SU-DHL-6 (cell line): ENCODE data around the gene ERFL.
A peak's percentile ranks its signal among the peaks of the same experiment; 100 is the strongest.

Experiments used
- H2AFZ ChIP-seq: fragments of 200-600 bp; sonication (generic); 2 replicates; pipeline ENCODE4 v1.6.1; 2014; ENCODE audit warnings: low read depth, mild to moderate bottlenecking, moderate library complexity, mixed read lengths, antibody characterized with exemption, low read length; ENCODE audit not compliant: severe bottlenecking
- H3F3A ChIP-seq: fragments of 200-600 bp; shearing (Covaris generic); 2 replicates; pipeline ENCODE4 v1.6.0; 2016; ENCODE audit warnings: antibody characterized with exemption, mild to moderate bottlenecking; ENCODE audit not compliant: insufficient read depth
- H3K27ac ChIP-seq: fragments of 200-600 bp; sonication (generic); 2 replicates; pipeline ENCODE4 v1.5.1; 2016; ENCODE audit warnings: low read depth, mild to moderate bottlenecking, low read length, moderate library complexity, mixed read lengths
- H3K27me3 ChIP-seq: fragments of 200-600 bp; sonication (generic), shearing (Covaris generic); 2 replicates; pipeline ENCODE4 v1.6.0; 2014; ENCODE audit warnings: mild to moderate bottlenecking, low read length
- H3K36me3 ChIP-seq: fragments of 200-600 bp; sonication (generic); 2 replicates; pipeline ENCODE4 v1.6.1; 2014; ENCODE audit warnings: mild to moderate bottlenecking, low read length, mixed read lengths
- H3K4me2 ChIP-seq: fragments of 300-600, 200-600 bp; shearing (Covaris generic), sonication (generic); 2 replicates; pipeline ENCODE4 v1.6.0; 2014; ENCODE audit warnings: low read length, low read depth, mild to moderate bottlenecking; ENCODE audit not compliant: poor library complexity, severe bottlenecking
- H3K4me3 ChIP-seq: fragments of 200-600 bp; sonication (generic); 2 replicates; pipeline ENCODE4 v1.5.1; 2014; ENCODE audit warnings: antibody characterized with exemption, low read length, mild to moderate bottlenecking, mixed read lengths; ENCODE audit not compliant: insufficient read depth, poor library complexity, severe bottlenecking
- H3K79me2 ChIP-seq: fragments of 200-600 bp; sonication (generic); 2 replicates; pipeline ENCODE4 v1.6.1; 2014; ENCODE audit warnings: mild to moderate bottlenecking, low read length, moderate library complexity; ENCODE audit not compliant: insufficient read depth
- H3K9ac ChIP-seq: fragments of 200-600 bp; sonication (generic); 2 replicates; pipeline ENCODE4 v1.7.0; 2014; ENCODE audit warnings: mild to moderate bottlenecking, low read length
- H3K9me2 ChIP-seq: fragments of 200-600 bp; sonication (generic); replicated peaks from 2 replicates; pipeline ENCODE4 v1.6.1; 2014; ENCODE audit warnings: low read length; ENCODE audit not compliant: insufficient read depth
- H3K9me3 ChIP-seq: fragments of 200-600 bp; sonication (generic); 2 replicates; pipeline ENCODE4 v1.6.1; 2014; ENCODE audit warnings: low read length, mixed read lengths; ENCODE audit not compliant: insufficient read depth
- H4K20me1 ChIP-seq: fragments of 200-600 bp; sonication (generic); 2 replicates; pipeline ENCODE4 v1.6.1; 2014; ENCODE audit warnings: low read depth, mild to moderate bottlenecking, antibody characterized with exemption, low read length, moderate library complexity, mixed read lengths
- CTCF ChIP-seq: fragments of 200-600 bp; sonication (generic); IDR thresholded peaks from one replicate; pipeline ENCODE4 v1.5.1; 2017; ENCODE audit warnings: antibody characterized with exemption, mild to moderate bottlenecking, low read length, moderate library complexity; ENCODE audit not compliant: insufficient read depth, poor library complexity, severe bottlenecking
- EZH2phosphoT487 ChIP-seq: fragments of 200-600 bp; sonication (generic), shearing (Covaris generic); conservative IDR thresholded peaks from 2 replicates; pipeline ENCODE4 v1.6.1; 2018; ENCODE audit warnings: mild to moderate bottlenecking, antibody characterized with exemption, low read length, moderate library complexity, mixed read lengths

The ERFL gene

GRCh38 chr19:41908724-41909464, 19.4 kb downstream of the ERFL start:
- 0 out of 2 replicates have a peak overlapping the region, but pooled peaks have one; percentile 100 for H3K9ac ChIP-seq
- H3K36me3 ChIP-seq: no peaks in the 10 kb centered on the region
- H3K27me3 ChIP-seq: no peaks in the 10 kb centered on the region
- H3K27ac ChIP-seq: peak overlapping the region; percentile 99
- H3K9me2 ChIP-seq: no peaks in the 10 kb centered on the region
- no peak overlapping the region for H3K4me3 ChIP-seq
- H3K4me2 ChIP-seq: peak overlapping the region; percentile 95
- H3F3A ChIP-seq: peaks cover 91% of the 10 kb centered on the region
- TF ChIP-seq EZH2phosphoT487 (no peak), CTCF (no peak)
- H3K79me2 ChIP-seq: peaks cover 22% of the 10 kb centered on the region
- H4K20me1 ChIP-seq: no peaks in the 10 kb centered on the region
- no peak overlapping the region for H2AFZ ChIP-seq
- no peaks in the 10 kb centered on the region for H3K9me3 ChIP-seq

GRCh38 chr19:41907994-41908615, 20.1 kb downstream of the ERFL start:
- no peak for TF ChIP-seq CTCF
- TF ChIP-seq EZH2phosphoT487: no peak
- Histone ChIP-seq H3K4me3 (no peak overlapping the region), H3K79me2 (peaks cover 15% of the 10 kb centered on the region; the same call in 1 of the 2 replicates), H3K27ac (peak overlapping the region; percentile 99), H3K9me2 (no peaks in the 10 kb centered on the region), H3F3A (peaks cover 84% of the 10 kb centered on the region), H3K36me3 (no peaks in the 10 kb centered on the region), H2AFZ (no peak overlapping the region), H3K27me3 (no peaks in the 10 kb centered on the region), H4K20me1 (no peaks in the 10 kb centered on the region), H3K9me3 (no peaks in the 10 kb centered on the region), H3K4me2 (peak overlapping the region; percentile 95), H3K9ac (no peak overlapping the region)

- Histone ChIP-seq H2AFZ (no peak overlapping the region), H3K36me3 (no peaks in the 10 kb centered on the region), H3K27me3 (no peaks in the 10 kb centered on the region), H3F3A (peaks cover 76% of the 10 kb centered on the region), H3K9me3 (no peaks in the 10 kb centered on the region), H3K4me2 (no peak overlapping the region), H4K20me1 (no peaks in the 10 kb centered on the region), H3K9ac (no peak overlapping the region), H3K4me3 (no peak overlapping the region), H3K79me2 (peaks cover 11% of the 10 kb centered on the region; the same call in 1 of the 2 replicates), H3K27ac (peak overlapping the region; percentile 71), H3K9me2 (no peaks in the 10 kb centered on the region)
- TF ChIP-seq EZH2phosphoT487: no peak
- no peak for TF ChIP-seq CTCF
Measured at GRCh38 chr19:41906916-41907680, 21.2 kb downstream of the ERFL start.
